ENCODE measurements around the gene ATF3.

DNA sequence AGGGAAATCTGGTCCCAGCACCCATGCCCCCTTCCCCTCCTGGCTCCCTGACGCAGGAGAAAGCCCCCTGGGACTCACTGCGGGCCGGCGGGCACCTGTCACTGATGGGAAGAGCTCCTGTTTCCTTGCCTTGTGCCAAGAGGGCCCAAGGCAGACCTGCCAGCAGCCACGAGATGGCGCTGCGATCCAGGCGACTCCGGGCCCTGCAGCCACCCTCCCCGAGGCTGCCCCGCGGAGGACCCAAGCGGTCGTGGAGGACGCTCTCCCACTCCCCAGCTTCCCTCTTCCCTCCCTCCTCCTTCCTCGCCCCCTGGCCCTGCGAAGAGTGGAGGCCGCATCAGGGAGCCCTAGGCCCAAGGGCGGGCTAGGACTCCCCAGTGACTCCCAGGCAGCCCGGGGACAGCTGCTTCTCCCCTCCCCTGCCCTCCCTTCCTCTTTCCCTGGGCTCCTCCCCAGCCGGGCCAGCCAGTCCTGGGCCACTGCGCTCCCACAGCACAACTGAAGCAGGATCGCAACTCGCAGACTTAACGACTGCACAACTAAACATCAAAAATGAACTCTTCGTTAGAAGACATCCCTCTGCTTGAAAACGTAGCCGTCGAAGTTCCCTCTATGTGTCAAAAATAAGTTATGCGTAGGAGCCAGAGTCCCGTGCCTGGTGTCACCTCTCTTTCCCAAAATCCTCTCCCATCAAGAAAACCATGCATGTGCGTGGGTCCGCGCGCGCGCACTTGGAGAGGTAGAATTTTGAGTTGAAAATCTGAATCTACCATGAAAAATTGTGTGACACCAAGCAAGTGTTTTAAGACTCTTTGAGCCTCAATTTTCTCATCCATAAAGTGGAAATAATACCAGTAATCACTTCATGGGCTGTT, 56.9 kb downstream of the ATF3 start:
- TF ChIP-seq, protein P1, sequence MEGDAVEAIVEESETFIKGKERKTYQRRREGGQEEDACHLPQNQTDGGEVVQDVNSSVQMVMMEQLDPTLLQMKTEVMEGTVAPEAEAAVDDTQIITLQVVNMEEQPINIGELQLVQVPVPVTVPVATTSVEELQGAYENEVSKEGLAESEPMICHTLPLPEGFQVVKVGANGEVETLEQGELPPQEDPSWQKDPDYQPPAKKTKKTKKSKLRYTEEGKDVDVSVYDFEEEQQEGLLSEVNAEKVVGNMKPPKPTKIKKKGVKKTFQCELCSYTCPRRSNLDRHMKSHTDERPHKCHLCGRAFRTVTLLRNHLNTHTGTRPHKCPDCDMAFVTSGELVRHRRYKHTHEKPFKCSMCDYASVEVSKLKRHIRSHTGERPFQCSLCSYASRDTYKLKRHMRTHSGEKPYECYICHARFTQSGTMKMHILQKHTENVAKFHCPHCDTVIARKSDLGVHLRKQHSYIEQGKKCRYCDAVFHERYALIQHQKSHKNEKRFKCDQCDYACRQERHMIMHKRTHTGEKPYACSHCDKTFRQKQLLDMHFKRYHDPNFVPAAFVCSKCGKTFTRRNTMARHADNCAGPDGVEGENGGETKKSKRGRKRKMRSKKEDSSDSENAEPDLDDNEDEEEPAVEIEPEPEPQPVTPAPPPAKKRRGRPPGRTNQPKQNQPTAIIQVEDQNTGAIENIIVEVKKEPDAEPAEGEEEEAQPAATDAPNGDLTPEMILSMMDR (IDR thresholded peaks at IDR 0.05): peak; percentile 79 to 94 (median 90)
- TF ChIP-seq POLR2A (IDR thresholded peaks at IDR 0.05): no peak
